K562 (cell line): ENCODE data around the gene COG4. TPM values are rescaled to one million over a fixed set of nuclear protein-coding genes. Genes with fewer than 3 reads are reported as not detected.

Experiments
- ATF1 ChIP-seq, 2 experiments: fragments of 450-650 bp in 1 of 2; IDR thresholded peaks; 2 replicates each; pipeline ENCODE4 v1.6.1; 2016; ENCODE audit warnings: missing compliant biosample characterization in 1 of 2, missing genetic modification characterization in 1 of 2
- CXXC5 ChIP-seq: fragments of 250-450 bp; sonication (Bioruptor Pico); IDR thresholded peaks from 2 replicates; pipeline ENCODE4 v1.8.0; 2022; ENCODE audit warnings: inconsistent platforms, mild to moderate bottlenecking, moderate library complexity
- ELF1 ChIP-seq: fragments of 200-800 bp; sonication (Bioruptor generic); IDR thresholded peaks from 2 replicates; pipeline ENCODE4 v1.6.1; 2016; ENCODE audit warnings: missing genetic modification characterization, missing compliant biosample characterization
- EP400 ChIP-seq: fragments of 450-650 bp; IDR thresholded peaks from 2 replicates; pipeline ENCODE4 v1.6.1; 2017; ENCODE audit warnings: antibody characterized with exemption, mild to moderate bottlenecking, moderate library complexity
- HES1 ChIP-seq: fragments of 450-650 bp; IDR thresholded peaks from 2 replicates; pipeline ENCODE4 v1.6.1; 2016; ENCODE audit warnings: low read depth, mild to moderate bottlenecking, moderate library complexity
- HNRNPLL ChIP-seq: fragments of 200-400 bp; formaldehyde crosslinking; IDR thresholded peaks from 2 replicates; pipeline ENCODE4 v1.6.1; 2017; ENCODE audit warnings: low read length, low read depth, mild to moderate bottlenecking; ENCODE audit not compliant: poor library complexity, severe bottlenecking
- KDM5B ChIP-seq: fragments of 200-600 bp; sonication (generic); IDR thresholded peaks from 2 replicates; pipeline ENCODE4 v1.6.1; 2012; ENCODE audit warnings: low read depth, mild to moderate bottlenecking, moderate library complexity, low read length, control low read depth, inconsistent platforms; ENCODE audit not compliant: insufficient replicate concordance
- NCOA1 ChIP-seq: fragments of 450-650 bp; IDR thresholded peaks from 2 replicates; pipeline ENCODE4 v1.6.1; 2016; ENCODE audit warnings: low read depth
- PRMT5 ChIP-seq: sonication (generic); formaldehyde crosslinking; IDR thresholded peaks from 2 replicates; pipeline ENCODE4 v1.5.0; 2020; ENCODE audit warnings: missing genetic modification reagents
- RCOR1 ChIP-seq, 2 experiments: IDR thresholded peaks; 2 replicates each; pipeline ENCODE4 v1.6.1; 2012; ENCODE audit warnings: low read depth in 2 of 2, low read length in 2 of 2, borderline replicate concordance in 1 of 2, improper control_type of control experiment in 1 of 2
- SMARCA5 ChIP-seq: fragments of 450-650 bp; IDR thresholded peaks from 2 replicates; pipeline ENCODE4 v1.6.1; 2016
- SMC3 ChIP-seq: conservative IDR thresholded peaks from 2 replicates; pipeline ENCODE4 v1.6.1; 2011; ENCODE audit warnings: low read depth, low read length, improper control_type of control experiment; ENCODE audit not compliant: insufficient read depth
- SOX6 ChIP-seq: fragments of 450-650 bp; IDR thresholded peaks from 2 replicates; pipeline ENCODE4 v1.6.1; 2014; ENCODE audit warnings: mild to moderate bottlenecking
- TAF9B ChIP-seq: fragments of 450-650 bp; IDR thresholded peaks from 2 replicates; pipeline ENCODE4 v1.6.1; 2018; ENCODE audit warnings: mild to moderate bottlenecking; ENCODE audit not compliant: partially characterized antibody
- TFAM ChIP-seq: fragments of 250-450 bp; sonication (Bioruptor Pico); conservative IDR thresholded peaks from 2 replicates; pipeline ENCODE4 v1.5.0; 2021; ENCODE audit warnings: mild to moderate bottlenecking, moderate library complexity
- XRCC4 ChIP-seq: IDR thresholded peaks from one replicate; pipeline ENCODE4 v1.6.1; 2011; ENCODE audit not compliant: insufficient read depth, insufficient read length; ENCODE audit errors: extremely low read depth
- ZNF354B ChIP-seq: fragments of 250-450 bp; sonication (Bioruptor Pico); IDR thresholded peaks from 2 replicates; pipeline ENCODE4 v1.4.0; 2020
- ZNF76 ChIP-seq: fragments of 250-450 bp; sonication (Bioruptor Pico); IDR thresholded peaks from 2 replicates; pipeline ENCODE4 v1.4.0; 2020; ENCODE audit warnings: mild to moderate bottlenecking, moderate library complexity, borderline replicate concordance
- polyA plus RNA-seq, 8 experiments: library from polyadenylated mRNA; depleted of rRNA in 4 of 8; stranded (reverse) in 5 of 8; unstranded in 3 of 8; fragments of >200 nt; fragmentation: Nextera tagmentation in 2 of 8; fragmentation: Illumina TruSeq in 1 of 8; extraction: Ambion mirVana in 2 of 8; extraction: Trizol in 1 of 8; gene quantifications; 2 replicates each; pipeline versions ENCODE4 v1.2.1 to v1.2.3, GENCODE V29; 2011 to 2014; ENCODE audit warnings: inconsistent platforms in 1 of 8, missing spikeins in 1 of 8
- total RNA-seq, 7 experiments: library from RNA; depleted of rRNA in 6 of 7; stranded (reverse); fragments of >200 nt in 6 of 7; fragmentation: Illumina TruSeq in 2 of 7; extraction: Trizol in 2 of 7; gene quantifications; 2 replicates each; pipeline versions ENCODE4 v1.2.1 to v1.2.3, GENCODE V29; 2011 to 2021; ENCODE audit warnings: low replicate concordance in 1 of 7
- TF ChIP-seq, protein P1 (sequence below): sonication (generic); formaldehyde crosslinking; IDR thresholded peaks from 2 replicates; pipeline ENCODE4 v1.8.1; 2023; ENCODE audit warnings: mild to moderate bottlenecking, missing genetic modification reagents
- TF ChIP-seq, protein P2 (sequence below), 2 experiments: fragments of 450-650 bp; conservative IDR thresholded peaks; 2 replicates each; pipeline ENCODE4 v1.6.1; 2017; ENCODE audit warnings: mild to moderate bottlenecking in 2 of 2, moderate library complexity in 2 of 2
- TF ChIP-seq, protein P3 (sequence below): fragments of 450-650 bp; IDR thresholded peaks from 2 replicates; pipeline ENCODE4 v1.6.1; 2017; ENCODE audit warnings: antibody characterized with exemption, mild to moderate bottlenecking

Gene COG4
- total and polyA plus RNA-seq, 9 of the 15 experiments (the other 6 are each of a cell fraction or from before 2014, with no cell fraction given): 13.7 to 73.9 (median 44.2) TPM

- TF ChIP-seq SMC3 (no peak; the same call in 1 of the 2 replicates), SMARCA5 (peak; percentile 85), XRCC4 (no peak), KDM5B (no peak), ZNF354B (CRISPR knock-in tag) (no peak), ZNF76 (CRISPR knock-in tag) (no peak), ELF1 (no peak), SOX6 (no peak), EP400 (peak; percentile 34; the same call in 1 of the 2 replicates), PRMT5 (CRISPR knock-in tag) (no peak), ATF1 (CRISPR knock-in tag; IDR thresholded peaks at IDR 0.05) (no peak), ATF1 (tag; IDR thresholded peaks at IDR 0.05) (peak; percentile 53), NCOA1 (no peak), RCOR1 (IDR thresholded peaks at IDR 0.05; ENCODE audit: borderline replicate concordance in 1 of 2, low read depth in 2 of 2, low read length in 2 of 2) (peak in 1 of 2 experiments; percentile 78; a peak in 2 of 4 replicates), TFAM (CRISPR knock-in tag) (no peak), TAF9B (no peak), CXXC5 (CRISPR knock-in tag) (no peak), HNRNPLL (no peak), HES1 (no peak)
- TF ChIP-seq, protein P1, sequence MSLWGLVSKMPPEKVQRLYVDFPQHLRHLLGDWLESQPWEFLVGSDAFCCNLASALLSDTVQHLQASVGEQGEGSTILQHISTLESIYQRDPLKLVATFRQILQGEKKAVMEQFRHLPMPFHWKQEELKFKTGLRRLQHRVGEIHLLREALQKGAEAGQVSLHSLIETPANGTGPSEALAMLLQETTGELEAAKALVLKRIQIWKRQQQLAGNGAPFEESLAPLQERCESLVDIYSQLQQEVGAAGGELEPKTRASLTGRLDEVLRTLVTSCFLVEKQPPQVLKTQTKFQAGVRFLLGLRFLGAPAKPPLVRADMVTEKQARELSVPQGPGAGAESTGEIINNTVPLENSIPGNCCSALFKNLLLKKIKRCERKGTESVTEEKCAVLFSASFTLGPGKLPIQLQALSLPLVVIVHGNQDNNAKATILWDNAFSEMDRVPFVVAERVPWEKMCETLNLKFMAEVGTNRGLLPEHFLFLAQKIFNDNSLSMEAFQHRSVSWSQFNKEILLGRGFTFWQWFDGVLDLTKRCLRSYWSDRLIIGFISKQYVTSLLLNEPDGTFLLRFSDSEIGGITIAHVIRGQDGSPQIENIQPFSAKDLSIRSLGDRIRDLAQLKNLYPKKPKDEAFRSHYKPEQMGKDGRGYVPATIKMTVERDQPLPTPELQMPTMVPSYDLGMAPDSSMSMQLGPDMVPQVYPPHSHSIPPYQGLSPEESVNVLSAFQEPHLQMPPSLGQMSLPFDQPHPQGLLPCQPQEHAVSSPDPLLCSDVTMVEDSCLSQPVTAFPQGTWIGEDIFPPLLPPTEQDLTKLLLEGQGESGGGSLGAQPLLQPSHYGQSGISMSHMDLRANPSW (CRISPR knock-in tag): no peak
- TF ChIP-seq, protein P2, sequence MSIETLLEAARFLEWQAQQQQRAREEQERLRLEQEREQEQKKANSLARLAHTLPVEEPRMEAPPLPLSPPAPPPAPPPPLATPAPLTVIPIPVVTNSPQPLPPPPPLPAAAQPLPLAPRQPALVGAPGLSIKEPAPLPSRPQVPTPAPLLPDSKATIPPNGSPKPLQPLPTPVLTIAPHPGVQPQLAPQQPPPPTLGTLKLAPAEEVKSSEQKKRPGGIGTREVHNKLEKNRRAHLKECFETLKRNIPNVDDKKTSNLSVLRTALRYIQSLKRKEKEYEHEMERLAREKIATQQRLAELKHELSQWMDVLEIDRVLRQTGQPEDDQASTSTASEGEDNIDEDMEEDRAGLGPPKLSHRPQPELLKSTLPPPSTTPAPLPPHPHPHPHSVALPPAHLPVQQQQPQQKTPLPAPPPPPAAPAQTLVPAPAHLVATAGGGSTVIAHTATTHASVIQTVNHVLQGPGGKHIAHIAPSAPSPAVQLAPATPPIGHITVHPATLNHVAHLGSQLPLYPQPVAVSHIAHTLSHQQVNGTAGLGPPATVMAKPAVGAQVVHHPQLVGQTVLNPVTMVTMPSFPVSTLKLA (conservative IDR thresholded peaks at IDR 0.05): no peak
- TF ChIP-seq, protein P3, sequence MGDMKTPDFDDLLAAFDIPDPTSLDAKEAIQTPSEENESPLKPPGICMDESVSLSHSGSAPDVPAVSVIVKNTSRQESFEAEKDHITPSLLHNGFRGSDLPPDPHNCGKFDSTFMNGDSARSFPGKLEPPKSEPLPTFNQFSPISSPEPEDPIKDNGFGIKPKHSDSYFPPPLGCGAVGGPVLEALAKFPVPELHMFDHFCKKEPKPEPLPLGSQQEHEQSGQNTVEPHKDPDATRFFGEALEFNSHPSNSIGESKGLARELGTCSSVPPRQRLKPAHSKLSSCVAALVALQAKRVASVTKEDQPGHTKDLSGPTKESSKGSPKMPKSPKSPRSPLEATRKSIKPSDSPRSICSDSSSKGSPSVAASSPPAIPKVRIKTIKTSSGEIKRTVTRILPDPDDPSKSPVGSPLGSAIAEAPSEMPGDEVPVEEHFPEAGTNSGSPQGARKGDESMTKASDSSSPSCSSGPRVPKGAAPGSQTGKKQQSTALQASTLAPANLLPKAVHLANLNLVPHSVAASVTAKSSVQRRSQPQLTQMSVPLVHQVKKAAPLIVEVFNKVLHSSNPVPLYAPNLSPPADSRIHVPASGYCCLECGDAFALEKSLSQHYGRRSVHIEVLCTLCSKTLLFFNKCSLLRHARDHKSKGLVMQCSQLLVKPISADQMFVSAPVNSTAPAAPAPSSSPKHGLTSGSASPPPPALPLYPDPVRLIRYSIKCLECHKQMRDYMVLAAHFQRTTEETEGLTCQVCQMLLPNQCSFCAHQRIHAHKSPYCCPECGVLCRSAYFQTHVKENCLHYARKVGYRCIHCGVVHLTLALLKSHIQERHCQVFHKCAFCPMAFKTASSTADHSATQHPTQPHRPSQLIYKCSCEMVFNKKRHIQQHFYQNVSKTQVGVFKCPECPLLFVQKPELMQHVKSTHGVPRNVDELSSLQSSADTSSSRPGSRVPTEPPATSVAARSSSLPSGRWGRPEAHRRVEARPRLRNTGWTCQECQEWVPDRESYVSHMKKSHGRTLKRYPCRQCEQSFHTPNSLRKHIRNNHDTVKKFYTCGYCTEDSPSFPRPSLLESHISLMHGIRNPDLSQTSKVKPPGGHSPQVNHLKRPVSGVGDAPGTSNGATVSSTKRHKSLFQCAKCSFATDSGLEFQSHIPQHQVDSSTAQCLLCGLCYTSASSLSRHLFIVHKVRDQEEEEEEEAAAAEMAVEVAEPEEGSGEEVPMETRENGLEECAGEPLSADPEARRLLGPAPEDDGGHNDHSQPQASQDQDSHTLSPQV: no peak; the same call in 1 of the 2 replicates
Measured at GRCh38 chr16:70455910-70456309, 67.4 kb downstream of the COG4 start (continued).
